HEK293 (cell line): ENCODE measurements around the gene LRRC49.

ENCODE experiments used
- IKZF3 ChIP-seq: fragments of 450-650 bp; IDR thresholded peaks from 2 replicates; pipeline ENCODE4 v1.5.0; 2018; ENCODE audit warnings: missing biosample characterization, mild to moderate bottlenecking, missing genetic modification characterization, moderate library complexity
- KLF8 ChIP-seq: fragments of 450-650 bp; formaldehyde crosslinking; IDR thresholded peaks from 2 replicates; pipeline ENCODE4 v1.5.1; 2016; ENCODE audit warnings: missing biosample characterization, missing genetic modification characterization
- MZF1 ChIP-seq: fragments of 450-650 bp; formaldehyde crosslinking; IDR thresholded peaks from 2 replicates; pipeline ENCODE4 v1.5.1; 2017; ENCODE audit warnings: missing biosample characterization, missing genetic modification characterization, borderline replicate concordance
- SALL2 ChIP-seq: fragments of 450-650 bp; formaldehyde crosslinking; IDR thresholded peaks from 2 replicates; pipeline ENCODE4 v1.5.0; 2017; ENCODE audit warnings: missing biosample characterization, mild to moderate bottlenecking, missing genetic modification characterization, borderline replicate concordance
- SCRT1 ChIP-seq: fragments of 450-650 bp; formaldehyde crosslinking; IDR thresholded peaks from 2 replicates; pipeline ENCODE4 v1.5.1; 2016; ENCODE audit warnings: missing biosample characterization, missing genetic modification characterization, borderline replicate concordance
- ZNF157 ChIP-seq: fragments of 450-650 bp; formaldehyde crosslinking; IDR thresholded peaks from 2 replicates; pipeline ENCODE4 v1.5.1; 2016; ENCODE audit warnings: missing biosample characterization, missing genetic modification characterization
- ZNF174 ChIP-seq: fragments of 450-650 bp; formaldehyde crosslinking; IDR thresholded peaks from 2 replicates; pipeline ENCODE4 v1.5.0; 2017; ENCODE audit warnings: missing biosample characterization, mild to moderate bottlenecking, missing genetic modification characterization
- ZNF2 ChIP-seq: fragments of 450-650 bp; formaldehyde crosslinking; IDR thresholded peaks from 2 replicates; pipeline ENCODE4 v1.5.1; 2016; ENCODE audit warnings: missing biosample characterization, missing genetic modification characterization
- ZNF214 ChIP-seq: fragments of 450-650 bp; formaldehyde crosslinking; IDR thresholded peaks from 2 replicates; pipeline ENCODE4 v1.5.1; 2017; ENCODE audit warnings: missing biosample characterization, mild to moderate bottlenecking, missing genetic modification characterization, borderline replicate concordance
- ZNF239 ChIP-seq: fragments of 450-650 bp; formaldehyde crosslinking; IDR thresholded peaks from 2 replicates; pipeline ENCODE4 v1.5.1; 2016; ENCODE audit warnings: missing biosample characterization, missing genetic modification characterization
- ZNF24 ChIP-seq: fragments of 450-650 bp; formaldehyde crosslinking; IDR thresholded peaks from 2 replicates; pipeline ENCODE4 v1.5.1; 2016; ENCODE audit warnings: missing biosample characterization, missing genetic modification characterization
- ZNF266 ChIP-seq: fragments of 450-650 bp; formaldehyde crosslinking; IDR thresholded peaks from 2 replicates; pipeline ENCODE4 v1.5.1; 2016; ENCODE audit warnings: missing biosample characterization, missing genetic modification characterization, low read depth
- ZNF391 ChIP-seq: fragments of 450-650 bp; formaldehyde crosslinking; IDR thresholded peaks from 2 replicates; pipeline ENCODE4 v1.5.1; 2016; ENCODE audit warnings: low read depth, missing biosample characterization, missing genetic modification characterization, borderline replicate concordance
- ZNF394 ChIP-seq: fragments of 450-650 bp; formaldehyde crosslinking; IDR thresholded peaks from 2 replicates; pipeline ENCODE4 v1.5.1; 2016; ENCODE audit warnings: missing biosample characterization, missing genetic modification characterization, mild to moderate bottlenecking, moderate library complexity, borderline replicate concordance
- ZNF48 ChIP-seq: fragments of 450-650 bp; formaldehyde crosslinking; IDR thresholded peaks from 2 replicates; pipeline ENCODE4 v1.5.1; 2016; ENCODE audit warnings: missing biosample characterization, missing genetic modification characterization
- ZNF626 ChIP-seq: fragments of 450-650 bp; sonication (Bioruptor Pico); formaldehyde crosslinking; IDR thresholded peaks from 2 replicates; pipeline ENCODE4 v1.5.1; 2018; ENCODE audit warnings: missing biosample characterization, missing genetic modification characterization, inconsistent platforms
- ZNF658 ChIP-seq: fragments of 450-650 bp; formaldehyde crosslinking; IDR thresholded peaks from 2 replicates; pipeline ENCODE4; 2016; ENCODE audit warnings: missing biosample characterization, missing genetic modification characterization
- ZNF768 ChIP-seq: fragments of 450-650 bp; formaldehyde crosslinking; IDR thresholded peaks from 2 replicates; pipeline ENCODE4 v1.5.1; 2018; ENCODE audit warnings: missing biosample characterization, mild to moderate bottlenecking, missing genetic modification characterization
- ZNF837 ChIP-seq: fragments of 450-650 bp; formaldehyde crosslinking; IDR thresholded peaks from 2 replicates; pipeline ENCODE4 v1.5.1; 2016; ENCODE audit warnings: missing biosample characterization, missing genetic modification characterization
- ZNF843 ChIP-seq: fragments of 450-650 bp; formaldehyde crosslinking; IDR thresholded peaks from 2 replicates; pipeline ENCODE4 v1.5.1; 2016; ENCODE audit warnings: missing biosample characterization, missing genetic modification characterization
- ZSCAN30 ChIP-seq: fragments of 450-650 bp; IDR thresholded peaks from 2 replicates; pipeline ENCODE4 v1.5.1; 2018; ENCODE audit warnings: missing biosample characterization, mild to moderate bottlenecking, missing genetic modification characterization, moderate library complexity
- TF ChIP-seq, protein P1 (sequence below): fragments of 450-650 bp; formaldehyde crosslinking; IDR thresholded peaks from 2 replicates; pipeline ENCODE4 v1.5.1; 2016; ENCODE audit warnings: missing biosample characterization, missing genetic modification characterization
- TF ChIP-seq, protein P2 (sequence below): fragments of 450-650 bp; formaldehyde crosslinking; IDR thresholded peaks from 2 replicates; pipeline ENCODE4 v1.5.1; 2016; ENCODE audit warnings: missing biosample characterization, missing genetic modification characterization, borderline replicate concordance
- TF ChIP-seq, protein P3 (sequence below): fragments of 450-650 bp; formaldehyde crosslinking; IDR thresholded peaks from 2 replicates; pipeline ENCODE4 v1.5.1; 2017; ENCODE audit warnings: missing biosample characterization, missing genetic modification characterization
- TF ChIP-seq, protein P4 (sequence below): fragments of 450-650 bp; formaldehyde crosslinking; IDR thresholded peaks from 2 replicates; pipeline ENCODE4 v1.5.1; 2017; ENCODE audit warnings: missing biosample characterization, missing genetic modification characterization
- TF ChIP-seq, protein P5 (sequence below): fragments of 450-650 bp; formaldehyde crosslinking; IDR thresholded peaks from 2 replicates; pipeline ENCODE4 v1.5.1; 2016; ENCODE audit warnings: missing biosample characterization, missing genetic modification characterization
- TF ChIP-seq, protein P6 (sequence below): fragments of 450-650 bp; formaldehyde crosslinking; IDR thresholded peaks from 2 replicates; pipeline ENCODE4 v1.5.1; 2016; ENCODE audit warnings: missing biosample characterization, missing genetic modification characterization, low read depth

The LRRC49 gene

DNA sequence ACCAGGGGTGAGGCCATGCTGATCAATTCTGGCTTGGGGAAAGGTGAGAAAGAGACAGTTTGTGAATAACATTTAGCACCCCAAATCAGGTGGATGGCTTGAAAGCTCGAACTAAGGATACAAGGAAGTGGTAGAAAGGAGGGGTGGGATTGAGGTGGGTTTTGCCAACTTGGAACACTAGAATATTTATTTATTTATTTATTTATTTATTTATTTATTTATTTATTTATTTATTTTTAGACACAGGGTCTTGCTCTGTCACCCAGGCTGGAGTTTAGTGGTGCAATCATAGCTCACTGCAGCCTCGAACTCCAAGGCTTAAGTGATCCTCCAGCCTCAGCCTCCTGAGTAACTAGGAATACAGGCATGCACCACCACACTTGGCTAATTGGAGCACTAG is 191.6 kb downstream of the LRRC49 start (continued):
- TF ChIP-seq, protein P1, sequence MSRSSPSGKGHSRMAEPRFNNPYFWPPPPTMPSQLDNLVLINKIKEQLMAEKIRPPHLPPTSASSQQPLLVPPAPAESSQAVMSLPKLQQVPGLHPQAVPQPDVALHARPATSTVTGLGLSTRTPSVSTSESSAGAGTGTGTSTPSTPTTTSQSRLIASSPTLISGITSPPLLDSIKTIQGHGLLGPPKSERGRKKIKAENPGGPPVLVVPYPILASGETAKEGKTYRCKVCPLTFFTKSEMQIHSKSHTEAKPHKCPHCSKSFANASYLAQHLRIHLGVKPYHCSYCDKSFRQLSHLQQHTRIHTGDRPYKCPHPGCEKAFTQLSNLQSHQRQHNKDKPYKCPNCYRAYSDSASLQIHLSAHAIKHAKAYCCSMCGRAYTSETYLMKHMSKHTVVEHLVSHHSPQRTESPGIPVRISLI (tag by site-specific recombination) = no peak
- TF ChIP-seq, protein P2, sequence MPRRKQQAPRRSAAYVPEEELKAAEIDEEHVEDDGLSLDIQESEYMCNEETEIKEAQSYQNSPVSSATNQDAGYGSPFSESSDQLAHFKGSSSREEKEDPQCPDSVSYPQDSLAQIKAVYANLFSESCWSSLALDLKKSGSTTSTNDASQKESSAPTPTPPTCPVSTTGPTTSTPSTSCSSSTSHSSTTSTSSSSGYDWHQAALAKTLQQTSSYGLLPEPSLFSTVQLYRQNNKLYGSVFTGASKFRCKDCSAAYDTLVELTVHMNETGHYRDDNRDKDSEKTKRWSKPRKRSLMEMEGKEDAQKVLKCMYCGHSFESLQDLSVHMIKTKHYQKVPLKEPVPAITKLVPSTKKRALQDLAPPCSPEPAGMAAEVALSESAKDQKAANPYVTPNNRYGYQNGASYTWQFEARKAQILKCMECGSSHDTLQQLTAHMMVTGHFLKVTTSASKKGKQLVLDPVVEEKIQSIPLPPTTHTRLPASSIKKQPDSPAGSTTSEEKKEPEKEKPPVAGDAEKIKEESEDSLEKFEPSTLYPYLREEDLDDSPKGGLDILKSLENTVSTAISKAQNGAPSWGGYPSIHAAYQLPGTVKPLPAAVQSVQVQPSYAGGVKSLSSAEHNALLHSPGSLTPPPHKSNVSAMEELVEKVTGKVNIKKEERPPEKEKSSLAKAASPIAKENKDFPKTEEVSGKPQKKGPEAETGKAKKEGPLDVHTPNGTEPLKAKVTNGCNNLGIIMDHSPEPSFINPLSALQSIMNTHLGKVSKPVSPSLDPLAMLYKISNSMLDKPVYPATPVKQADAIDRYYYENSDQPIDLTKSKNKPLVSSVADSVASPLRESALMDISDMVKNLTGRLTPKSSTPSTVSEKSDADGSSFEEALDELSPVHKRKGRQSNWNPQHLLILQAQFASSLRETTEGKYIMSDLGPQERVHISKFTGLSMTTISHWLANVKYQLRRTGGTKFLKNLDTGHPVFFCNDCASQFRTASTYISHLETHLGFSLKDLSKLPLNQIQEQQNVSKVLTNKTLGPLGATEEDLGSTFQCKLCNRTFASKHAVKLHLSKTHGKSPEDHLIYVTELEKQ (tag by site-specific recombination) = peak; percentile 47; the same call in 1 of the 2 replicates
- TF ChIP-seq KLF8 (tag by site-specific recombination) (no peak), ZNF174 (no peak), SCRT1 (tag by site-specific recombination) (no peak), ZNF837 (no peak), MZF1 (tag by site-specific recombination) (peak; percentile 72; the same call in 1 of the 2 replicates), ZNF48 (tag by site-specific recombination) (no peak), ZNF214 (tag by site-specific recombination) (peak; percentile 51; the same call in 1 of the 2 replicates), ZNF157 (tag by site-specific recombination) (no peak), ZNF266 (tag by site-specific recombination) (peak; percentile 85; the same call in 1 of the 2 replicates), ZNF626 (tag by site-specific recombination) (no peak), ZNF658 (tag by site-specific recombination) (no peak), IKZF3 (tag by site-specific recombination) (no peak), ZNF391 (no peak), ZNF394 (peak; percentile 98), ZSCAN30 (no peak), ZNF24 (peak; percentile 34; the same call in 1 of the 2 replicates), ZNF239 (tag by site-specific recombination) (no peak), ZNF2 (tag by site-specific recombination) (no peak), ZNF768 (tag by site-specific recombination) (no peak), SALL2 (tag by site-specific recombination) (no peak), ZNF843 (tag by site-specific recombination) (no peak)
- TF ChIP-seq, protein P3, sequence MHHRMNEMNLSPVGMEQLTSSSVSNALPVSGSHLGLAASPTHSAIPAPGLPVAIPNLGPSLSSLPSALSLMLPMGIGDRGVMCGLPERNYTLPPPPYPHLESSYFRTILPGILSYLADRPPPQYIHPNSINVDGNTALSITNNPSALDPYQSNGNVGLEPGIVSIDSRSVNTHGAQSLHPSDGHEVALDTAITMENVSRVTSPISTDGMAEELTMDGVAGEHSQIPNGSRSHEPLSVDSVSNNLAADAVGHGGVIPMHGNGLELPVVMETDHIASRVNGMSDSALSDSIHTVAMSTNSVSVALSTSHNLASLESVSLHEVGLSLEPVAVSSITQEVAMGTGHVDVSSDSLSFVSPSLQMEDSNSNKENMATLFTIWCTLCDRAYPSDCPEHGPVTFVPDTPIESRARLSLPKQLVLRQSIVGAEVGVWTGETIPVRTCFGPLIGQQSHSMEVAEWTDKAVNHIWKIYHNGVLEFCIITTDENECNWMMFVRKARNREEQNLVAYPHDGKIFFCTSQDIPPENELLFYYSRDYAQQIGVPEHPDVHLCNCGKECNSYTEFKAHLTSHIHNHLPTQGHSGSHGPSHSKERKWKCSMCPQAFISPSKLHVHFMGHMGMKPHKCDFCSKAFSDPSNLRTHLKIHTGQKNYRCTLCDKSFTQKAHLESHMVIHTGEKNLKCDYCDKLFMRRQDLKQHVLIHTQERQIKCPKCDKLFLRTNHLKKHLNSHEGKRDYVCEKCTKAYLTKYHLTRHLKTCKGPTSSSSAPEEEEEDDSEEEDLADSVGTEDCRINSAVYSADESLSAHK (tag by site-specific recombination) = no peak
- TF ChIP-seq, protein P4, sequence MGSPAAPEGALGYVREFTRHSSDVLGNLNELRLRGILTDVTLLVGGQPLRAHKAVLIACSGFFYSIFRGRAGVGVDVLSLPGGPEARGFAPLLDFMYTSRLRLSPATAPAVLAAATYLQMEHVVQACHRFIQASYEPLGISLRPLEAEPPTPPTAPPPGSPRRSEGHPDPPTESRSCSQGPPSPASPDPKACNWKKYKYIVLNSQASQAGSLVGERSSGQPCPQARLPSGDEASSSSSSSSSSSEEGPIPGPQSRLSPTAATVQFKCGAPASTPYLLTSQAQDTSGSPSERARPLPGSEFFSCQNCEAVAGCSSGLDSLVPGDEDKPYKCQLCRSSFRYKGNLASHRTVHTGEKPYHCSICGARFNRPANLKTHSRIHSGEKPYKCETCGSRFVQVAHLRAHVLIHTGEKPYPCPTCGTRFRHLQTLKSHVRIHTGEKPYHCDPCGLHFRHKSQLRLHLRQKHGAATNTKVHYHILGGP (tag by site-specific recombination) = no peak
- TF ChIP-seq, protein P5, sequence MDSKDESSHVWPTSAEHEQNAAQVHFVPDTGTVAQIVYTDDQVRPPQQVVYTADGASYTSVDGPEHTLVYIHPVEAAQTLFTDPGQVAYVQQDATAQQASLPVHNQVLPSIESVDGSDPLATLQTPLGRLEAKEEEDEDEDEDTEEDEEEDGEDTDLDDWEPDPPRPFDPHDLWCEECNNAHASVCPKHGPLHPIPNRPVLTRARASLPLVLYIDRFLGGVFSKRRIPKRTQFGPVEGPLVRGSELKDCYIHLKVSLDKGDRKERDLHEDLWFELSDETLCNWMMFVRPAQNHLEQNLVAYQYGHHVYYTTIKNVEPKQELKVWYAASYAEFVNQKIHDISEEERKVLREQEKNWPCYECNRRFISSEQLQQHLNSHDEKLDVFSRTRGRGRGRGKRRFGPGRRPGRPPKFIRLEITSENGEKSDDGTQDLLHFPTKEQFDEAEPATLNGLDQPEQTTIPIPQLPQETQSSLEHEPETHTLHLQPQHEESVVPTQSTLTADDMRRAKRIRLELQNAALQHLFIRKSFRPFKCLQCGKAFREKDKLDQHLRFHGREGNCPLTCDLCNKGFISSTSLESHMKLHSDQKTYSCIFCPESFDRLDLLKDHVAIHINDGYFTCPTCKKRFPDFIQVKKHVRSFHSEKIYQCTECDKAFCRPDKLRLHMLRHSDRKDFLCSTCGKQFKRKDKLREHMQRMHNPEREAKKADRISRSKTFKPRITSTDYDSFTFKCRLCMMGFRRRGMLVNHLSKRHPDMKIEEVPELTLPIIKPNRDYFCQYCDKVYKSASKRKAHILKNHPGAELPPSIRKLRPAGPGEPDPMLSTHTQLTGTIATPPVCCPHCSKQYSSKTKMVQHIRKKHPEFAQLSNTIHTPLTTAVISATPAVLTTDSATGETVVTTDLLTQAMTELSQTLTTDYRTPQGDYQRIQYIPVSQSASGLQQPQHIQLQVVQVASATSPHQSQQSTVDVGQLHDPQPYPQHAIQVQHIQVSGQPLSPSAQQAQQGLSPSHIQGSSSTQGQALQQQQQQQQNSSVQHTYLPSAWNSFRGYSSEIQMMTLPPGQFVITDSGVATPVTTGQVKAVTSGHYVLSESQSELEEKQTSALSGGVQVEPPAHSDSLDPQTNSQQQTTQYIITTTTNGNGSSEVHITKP (tag by site-specific recombination) = no peak
- TF ChIP-seq, protein P6, sequence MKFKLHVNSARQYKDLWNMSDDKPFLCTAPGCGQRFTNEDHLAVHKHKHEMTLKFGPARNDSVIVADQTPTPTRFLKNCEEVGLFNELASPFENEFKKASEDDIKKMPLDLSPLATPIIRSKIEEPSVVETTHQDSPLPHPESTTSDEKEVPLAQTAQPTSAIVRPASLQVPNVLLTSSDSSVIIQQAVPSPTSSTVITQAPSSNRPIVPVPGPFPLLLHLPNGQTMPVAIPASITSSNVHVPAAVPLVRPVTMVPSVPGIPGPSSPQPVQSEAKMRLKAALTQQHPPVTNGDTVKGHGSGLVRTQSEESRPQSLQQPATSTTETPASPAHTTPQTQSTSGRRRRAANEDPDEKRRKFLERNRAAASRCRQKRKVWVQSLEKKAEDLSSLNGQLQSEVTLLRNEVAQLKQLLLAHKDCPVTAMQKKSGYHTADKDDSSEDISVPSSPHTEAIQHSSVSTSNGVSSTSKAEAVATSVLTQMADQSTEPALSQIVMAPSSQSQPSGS (tag by site-specific recombination) = no peak
